Measurements from ENCODE around the gene BTN3A1. TPM values are rescaled to one million over a fixed set of nuclear protein-coding genes. Genes with fewer than 3 reads are reported as not detected.

Gene BTN3A1
- total RNA-seq (2016; rRNA removed; fragmentation: Illumina TruSeq; extraction: Trizol) (8.1 and 13.3 TPM in 2 replicates), polyA plus RNA-seq (2011; rRNA removed) (14.0 and 17.0 TPM in 2 replicates), polyA minus RNA-seq (2011; rRNA and poly(A)+ RNA removed; ENCODE audit: low replicate concordance) (46.1 and 68.9 TPM in 2 replicates), Bru-seq, nascent RNA (percentile 63 among the genes with signal in this experiment), BruChase-seq, experiment 1, labeled RNA remaining after a 6-hour chase (percentile 63 among the genes with signal in this experiment), BruChase-seq, experiment 2, labeled RNA remaining after a 2-hour chase (percentile 63 among the genes with signal in this experiment)
- total RNA-seq (2016; cell fraction: cytosol; rRNA removed; fragmentation: Illumina TruSeq; extraction: Trizol; ENCODE audit: low read depth): 3.0 and 3.2 TPM in 2 replicates
- 8.0 and 11.8 TPM in 2 replicates for total RNA-seq (2016; cell fraction: insoluble cytoplasmic fraction; rRNA removed; fragmentation: Illumina TruSeq; extraction: Trizol)
- total RNA-seq (2016; cell fraction: membrane; rRNA removed; fragmentation: Illumina TruSeq; extraction: Trizol): 7.8 and 8.0 TPM in 2 replicates
- 15.9 and 17.1 TPM in 2 replicates for total RNA-seq (2016; cell fraction: nucleus; rRNA removed; fragmentation: Illumina TruSeq; extraction: Trizol)
- polyA plus RNA-seq (2011; cell fraction: cytosol; rRNA removed): 6.9 and 9.3 TPM in 2 replicates
- 29.0 and 46.1 TPM in 2 replicates for polyA plus RNA-seq (2011; cell fraction: nucleus; rRNA removed)
- 9.4 and 11.5 TPM in 2 replicates for polyA plus RNA-seq (2012)
- polyA plus RNA-seq (2016; cell fraction: cytosol; fragmentation: Illumina TruSeq; extraction: Trizol; ENCODE audit: low read depth): 0.54 and 0.75 TPM in 2 replicates
- 4.6 and 4.8 TPM in 2 replicates for polyA plus RNA-seq (2016; cell fraction: insoluble cytoplasmic fraction; fragmentation: Illumina TruSeq; extraction: Trizol; ENCODE audit: low read depth)
- 2.4 and 2.5 TPM in 2 replicates for polyA plus RNA-seq (2016; cell fraction: membrane; fragmentation: Illumina TruSeq; extraction: Trizol; ENCODE audit: low read depth)
- 27.2 and 30.6 TPM in 2 replicates for polyA plus RNA-seq (2016; cell fraction: nucleus; fragmentation: Illumina TruSeq; extraction: Trizol; ENCODE audit: insufficient read depth, low read depth)
- polyA minus RNA-seq (2011; cell fraction: cytosol; rRNA and poly(A)+ RNA removed): 8.0 and 8.9 TPM in 2 replicates
- 17.8 and 27.4 TPM in 2 replicates for polyA minus RNA-seq (2011; cell fraction: nucleus; rRNA and poly(A)+ RNA removed)
- long read RNA-seq, experiment 1, partial matches to known transcripts: 0 of 3 reads
- long read RNA-seq, experiment 1, other reads (novel, unspliced or antisense): 3 of 3 reads
- long read RNA-seq, experiment 2, partial matches to known transcripts: 0 of 15 reads
- long read RNA-seq, experiment 2, other reads (novel, unspliced or antisense): 14 of 15 reads

DNA sequence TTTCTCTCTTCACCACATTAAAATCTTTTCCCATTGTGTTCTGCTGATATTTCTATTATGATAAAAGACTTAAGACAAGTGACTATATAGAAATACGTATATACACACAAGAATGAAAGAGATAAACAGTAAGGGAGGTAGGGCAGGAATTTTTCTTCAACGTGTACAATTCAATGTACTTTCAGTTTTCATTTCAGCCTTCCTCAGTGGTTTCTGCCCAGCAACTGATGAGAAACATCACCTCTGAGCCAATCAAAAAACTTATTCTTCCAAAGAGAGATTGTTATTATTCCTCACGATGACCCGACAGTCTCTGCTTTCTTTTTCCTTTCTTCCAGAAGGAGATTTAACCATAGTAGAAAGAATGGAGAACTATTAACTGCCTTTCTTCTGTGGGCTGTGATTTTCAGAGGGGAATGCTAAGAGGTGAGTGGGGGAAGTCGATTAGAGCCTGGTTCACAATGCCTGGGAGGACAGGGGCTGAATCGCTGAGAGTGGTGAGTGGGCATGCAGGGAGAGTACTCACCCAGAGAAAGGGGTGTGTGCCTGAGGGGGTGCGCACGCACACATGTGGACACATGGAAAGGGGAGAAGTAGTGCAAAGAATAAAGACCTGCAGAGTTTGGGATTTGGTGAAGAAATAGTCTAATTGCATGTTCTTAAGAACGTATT, at the start of gene BTN3A1:
TSS of gene BTN3A1 (plus strand) at position 289 of the 672 bp plus-strand sequence. CDS start 3,289 bp downstream, outside the sequence.
- peak; percentile 91 for FAIRE-seq
- under 1% methylated on average over 9 of the region's 9 CpGs for WGBS (ENCODE audit: low lambda C conversion rate)
- Histone ChIP-seq H3K27me3 (ENCODE audit: control insufficient read depth in 1 of 2, insufficient read depth in 2 of 2, low read length in 2 of 2) (no peaks in the 10 kb centered on the region), H3K79me2 (ENCODE audit: insufficient read depth, low read length) (peaks cover 2% of the 10 kb centered on the region), H3K4me2 (ENCODE audit: low read depth, low read length) (peak within 1 kb of the TSS; percentile 89), H3K4me1 (ENCODE audit: insufficient read depth, low read length) (peaks cover 48% of the 10 kb centered on the region), H3K9ac (ENCODE audit: insufficient read depth, low read depth, low read length) (peak within 1 kb of the TSS; percentile 77), H3K36me3 (replicated peaks in 1 of 2; ENCODE audit: control insufficient read depth in 1 of 2, insufficient read depth in 2 of 2, low read length in 2 of 2) (no peaks in the 10 kb centered on the region), H3K9me3 (ENCODE audit: low read length) (no peaks in the 10 kb centered on the region), H3K27ac (ENCODE audit: extremely low read length, insufficient read depth, low read length) (peak within 1 kb of the TSS; percentile 75), H4K20me1 (ENCODE audit: insufficient read depth, low read length) (no peaks in the 10 kb centered on the region), H2AFZ (ENCODE audit: low read length) (peak within 1 kb of the TSS; percentile 97), H3K4me3 (replicated peaks in 1 of 3; ENCODE audit: insufficient read depth in 1 of 3, low read depth in 2 of 3, low read length in 3 of 3) (peak within 1 kb of the TSS; percentile 63 to 78 (median 75))
- peak; percentile 81 for DNase-seq (ENCODE audit: low spot score)
- in situ Hi-C loops (cut with HindIII; ENCODE audit: extremely low pct_ligation_motif_present, low pct_unique_long_range_greater_than_20kb): no loop called here
- peak; percentile 94 for ATAC-seq
- ChIA-PET CTCF (ENCODE audit: low intra/inter-chr PET ratio, low total read pairs) (no interaction called here), POLR2A (interaction anchor here (1.1 kb wide), 1 partner anchor 19 kb away, joined by 3 read pairs; the partner anchor contains the start of gene BTN2A2)
- intact Hi-C loops (cut with micrococcal nuclease; ENCODE audit: unreplicated experiment): loop anchor here (1.0 to 5.0 kb wide), 2 partner anchors 37 to 55 kb away; partner anchors contain the start of genes BTN2A1 and BTN3A2
- BruUV-seq (replicated peaks): TSS peak; percentile 57
- TF ChIP-seq, protein P1, sequence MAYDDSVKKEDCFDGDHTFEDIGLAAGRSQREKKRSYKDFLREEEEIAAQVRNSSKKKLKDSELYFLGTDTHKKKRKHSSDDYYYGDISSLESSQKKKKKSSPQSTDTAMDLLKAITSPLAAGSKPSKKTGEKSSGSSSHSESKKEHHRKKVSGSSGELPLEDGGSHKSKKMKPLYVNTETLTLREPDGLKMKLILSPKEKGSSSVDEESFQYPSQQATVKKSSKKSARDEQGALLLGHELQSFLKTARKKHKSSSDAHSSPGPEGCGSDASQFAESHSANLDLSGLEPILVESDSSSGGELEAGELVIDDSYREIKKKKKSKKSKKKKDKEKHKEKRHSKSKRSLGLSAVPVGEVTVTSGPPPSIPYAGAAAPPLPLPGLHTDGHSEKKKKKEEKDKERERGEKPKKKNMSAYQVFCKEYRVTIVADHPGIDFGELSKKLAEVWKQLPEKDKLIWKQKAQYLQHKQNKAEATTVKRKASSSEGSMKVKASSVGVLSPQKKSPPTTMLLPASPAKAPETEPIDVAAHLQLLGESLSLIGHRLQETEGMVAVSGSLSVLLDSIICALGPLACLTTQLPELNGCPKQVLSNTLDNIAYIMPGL (CRISPR knock-in tag; IDR thresholded peaks at IDR 0.05; ENCODE audit: borderline replicate concordance in 1 of 2, low read depth in 1 of 2): peak; percentile 44 to 67
- no peak for TF ChIP-seq RAD51 (IDR thresholded peaks at IDR 0.05; ENCODE audit: borderline replicate concordance)
- TF ChIP-seq REPIN1 (CRISPR knock-in tag; IDR thresholded peaks at IDR 0.05; ENCODE audit: borderline replicate concordance, low read depth): peak; percentile 38; the same call in 1 of the 2 replicates
- TF ChIP-seq TBX2 (CRISPR knock-in tag; IDR thresholded peaks at IDR 0.05; ENCODE audit: borderline replicate concordance): peak; percentile 18; the same call in 1 of the 2 replicates
- TF ChIP-seq, protein P2, sequence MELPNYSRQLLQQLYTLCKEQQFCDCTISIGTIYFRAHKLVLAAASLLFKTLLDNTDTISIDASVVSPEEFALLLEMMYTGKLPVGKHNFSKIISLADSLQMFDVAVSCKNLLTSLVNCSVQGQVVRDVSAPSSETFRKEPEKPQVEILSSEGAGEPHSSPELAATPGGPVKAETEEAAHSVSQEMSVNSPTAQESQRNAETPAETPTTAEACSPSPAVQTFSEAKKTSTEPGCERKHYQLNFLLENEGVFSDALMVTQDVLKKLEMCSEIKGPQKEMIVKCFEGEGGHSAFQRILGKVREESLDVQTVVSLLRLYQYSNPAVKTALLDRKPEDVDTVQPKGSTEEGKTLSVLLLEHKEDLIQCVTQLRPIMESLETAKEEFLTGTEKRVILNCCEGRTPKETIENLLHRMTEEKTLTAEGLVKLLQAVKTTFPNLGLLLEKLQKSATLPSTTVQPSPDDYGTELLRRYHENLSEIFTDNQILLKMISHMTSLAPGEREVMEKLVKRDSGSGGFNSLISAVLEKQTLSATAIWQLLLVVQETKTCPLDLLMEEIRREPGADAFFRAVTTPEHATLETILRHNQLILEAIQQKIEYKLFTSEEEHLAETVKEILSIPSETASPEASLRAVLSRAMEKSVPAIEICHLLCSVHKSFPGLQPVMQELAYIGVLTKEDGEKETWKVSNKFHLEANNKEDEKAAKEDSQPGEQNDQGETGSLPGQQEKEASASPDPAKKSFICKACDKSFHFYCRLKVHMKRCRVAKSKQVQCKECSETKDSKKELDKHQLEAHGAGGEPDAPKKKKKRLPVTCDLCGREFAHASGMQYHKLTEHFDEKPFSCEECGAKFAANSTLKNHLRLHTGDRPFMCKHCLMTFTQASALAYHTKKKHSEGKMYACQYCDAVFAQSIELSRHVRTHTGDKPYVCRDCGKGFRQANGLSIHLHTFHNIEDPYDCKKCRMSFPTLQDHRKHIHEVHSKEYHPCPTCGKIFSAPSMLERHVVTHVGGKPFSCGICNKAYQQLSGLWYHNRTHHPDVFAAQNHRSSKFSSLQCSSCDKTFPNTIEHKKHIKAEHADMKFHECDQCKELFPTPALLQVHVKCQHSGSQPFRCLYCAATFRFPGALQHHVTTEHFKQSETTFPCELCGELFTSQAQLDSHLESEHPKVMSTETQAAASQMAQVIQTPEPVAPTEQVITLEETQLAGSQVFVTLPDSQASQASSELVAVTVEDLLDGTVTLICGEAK (IDR thresholded peaks at IDR 0.05): no peak
- TF ChIP-seq, protein P2 (CRISPR knock-in tag; IDR thresholded peaks at IDR 0.05): no peak
